ENCODE data around the gene DRD5.
"Not testable (repeated sequence)": the region's sequence is repeated elsewhere in the genome, so short reads cannot be mapped to it uniquely, and the experiment has no call there.

The DRD5 gene

DNA sequence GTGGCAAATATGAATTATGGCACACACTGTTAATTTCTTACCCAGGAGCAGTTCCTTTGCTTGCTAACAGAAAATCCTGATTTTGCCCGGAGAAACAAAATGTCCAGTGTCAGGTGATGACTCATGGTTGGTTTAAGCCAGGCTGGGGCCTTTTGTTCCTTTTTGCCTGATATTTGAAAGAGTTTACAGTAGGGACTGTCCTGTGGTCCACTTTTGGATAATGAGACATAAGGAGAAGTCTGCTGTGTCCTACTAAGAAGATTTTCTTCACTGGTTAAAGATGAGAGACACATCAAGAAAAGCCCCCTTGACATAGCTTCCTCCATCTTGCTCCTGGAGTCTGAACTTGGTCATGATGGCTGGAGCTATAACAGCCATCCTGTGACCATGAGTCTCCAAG is 12.1 kb upstream of the DRD5 start:
- H3K4me3 ChIP-seq (ENCODE audit: extremely low read depth, insufficient read depth, low read length, poor library complexity, severe bottlenecking) = no peak overlapping the region
- peaks cover 4% of the 10 kb centered on the region for H3K4me1 ChIP-seq (ENCODE audit: control insufficient read depth, insufficient read depth, low read length, poor library complexity, severe bottlenecking)
- H3K27ac ChIP-seq (ENCODE audit: low read depth, low read length, severe bottlenecking) = peak overlapping the region; percentile 41
- H3K36me3 ChIP-seq (ENCODE audit: control insufficient read depth, insufficient read depth, low read length) = no peaks in the 10 kb centered on the region
- WGBS, 2 experiments (ENCODE audit: insufficient coverage in 2 of 2) = 86% methylated on average over 1 of the region's 1 CpG; no CpG with 5 or more reads in 1 of the 2 experiments
- H3K9me3 ChIP-seq (ENCODE audit: control insufficient read depth, low read length) = no peaks in the 10 kb centered on the region

GRCh38 chr4:9771034-9771433 is 10.4 kb upstream of the DRD5 start:
- WGBS, 2 experiments (ENCODE audit: insufficient coverage in 2 of 2) = no CpG with 5 or more reads among the region's 1 CpG
- Histone ChIP-seq H3K4me3 (ENCODE audit: extremely low read depth, insufficient read depth, low read length, poor library complexity, severe bottlenecking) (no peak overlapping the region), H3K27ac (ENCODE audit: low read depth, low read length, severe bottlenecking) (no peak overlapping the region), H3K4me1 (ENCODE audit: control insufficient read depth, insufficient read depth, low read length, poor library complexity, severe bottlenecking) (peaks cover 4% of the 10 kb centered on the region), H3K9me3 (ENCODE audit: control insufficient read depth, low read length) (peaks cover 5% of the 10 kb centered on the region), H3K36me3 (ENCODE audit: control insufficient read depth, insufficient read depth, low read length) (no peaks in the 10 kb centered on the region)

DNA sequence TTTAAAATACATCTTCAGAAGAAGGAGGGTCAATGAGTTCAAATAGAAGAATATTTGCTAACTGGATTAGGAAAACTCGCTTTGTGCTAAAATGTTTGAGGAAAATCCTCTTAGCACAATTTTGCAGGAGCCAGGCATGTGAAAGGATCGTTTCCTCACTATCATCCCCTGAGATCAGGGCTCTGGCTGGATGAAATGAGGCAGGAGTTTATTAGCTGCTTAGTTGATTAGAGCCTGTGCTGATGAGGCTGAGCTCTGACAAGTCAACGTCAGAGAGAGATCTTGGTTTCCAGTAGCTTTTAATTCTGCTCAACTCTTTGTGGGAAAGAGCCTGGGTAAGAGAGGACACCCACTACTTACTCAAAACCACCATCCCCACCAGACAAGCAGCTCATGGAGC is 8.0 kb upstream of the DRD5 start:
- Histone ChIP-seq H3K36me3 (ENCODE audit: control insufficient read depth, insufficient read depth, low read length) (no peaks in the 10 kb centered on the region), H3K9me3 (ENCODE audit: control insufficient read depth, low read length) (peaks cover 5% of the 10 kb centered on the region), H3K4me3 (ENCODE audit: extremely low read depth, insufficient read depth, low read length, poor library complexity, severe bottlenecking) (no peak overlapping the region), H3K4me1 (ENCODE audit: control insufficient read depth, insufficient read depth, low read length, poor library complexity, severe bottlenecking) (peaks cover 4% of the 10 kb centered on the region), H3K27ac (ENCODE audit: low read depth, low read length, severe bottlenecking) (no peak overlapping the region)
- WGBS, 2 experiments (ENCODE audit: insufficient coverage in 2 of 2) = 67 to 75% methylated on average over 1 to 2 of the region's 3 CpGs

DNA sequence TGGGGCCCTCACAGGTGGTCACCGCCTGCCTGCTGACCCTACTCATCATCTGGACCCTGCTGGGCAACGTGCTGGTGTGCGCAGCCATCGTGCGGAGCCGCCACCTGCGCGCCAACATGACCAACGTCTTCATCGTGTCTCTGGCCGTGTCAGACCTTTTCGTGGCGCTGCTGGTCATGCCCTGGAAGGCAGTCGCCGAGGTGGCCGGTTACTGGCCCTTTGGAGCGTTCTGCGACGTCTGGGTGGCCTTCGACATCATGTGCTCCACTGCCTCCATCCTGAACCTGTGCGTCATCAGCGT is 652 bp downstream of the DRD5 start:
- 80 to 82% methylated on average over 22 of the region's 22 CpGs for WGBS, 2 experiments (ENCODE audit: insufficient coverage in 2 of 2)
- H3K27ac ChIP-seq (ENCODE audit: low read depth, low read length, severe bottlenecking) = no peak overlapping the region
- H3K4me1 ChIP-seq (ENCODE audit: control insufficient read depth, insufficient read depth, low read length, poor library complexity, severe bottlenecking) = peaks cover 2% of the 10 kb centered on the region
- no peaks in the 10 kb centered on the region for H3K36me3 ChIP-seq (ENCODE audit: control insufficient read depth, insufficient read depth, low read length)
- H3K9me3 ChIP-seq (ENCODE audit: control insufficient read depth, low read length) = no peaks in the 10 kb centered on the region
- no peak overlapping the region for H3K4me3 ChIP-seq (ENCODE audit: extremely low read depth, insufficient read depth, low read length, poor library complexity, severe bottlenecking)

- H3K27ac ChIP-seq (ENCODE audit: low read depth, low read length, severe bottlenecking); H3K4me3 ChIP-seq (ENCODE audit: extremely low read depth, insufficient read depth, low read length, poor library complexity, severe bottlenecking); H3K36me3 ChIP-seq (ENCODE audit: control insufficient read depth, insufficient read depth, low read length); H3K4me1 ChIP-seq (ENCODE audit: control insufficient read depth, insufficient read depth, low read length, poor library complexity, severe bottlenecking); H3K9me3 ChIP-seq (ENCODE audit: control insufficient read depth, low read length): not testable (repeated sequence)
- WGBS, 2 experiments (ENCODE audit: insufficient coverage in 2 of 2) = 77 to 88% methylated on average over 4 to 5 of the region's 5 CpGs
Measured at GRCh38 chr4:9785891-9786290, 4.5 kb downstream of the DRD5 start.

GRCh38 chr4:9792381-9792780 is 10.9 kb downstream of the DRD5 start:
- no peak overlapping the region for H3K27ac ChIP-seq (ENCODE audit: low read depth, low read length, severe bottlenecking)
- no peaks in the 10 kb centered on the region for H3K9me3 ChIP-seq (ENCODE audit: control insufficient read depth, low read length)
- no peaks in the 10 kb centered on the region for H3K4me1 ChIP-seq (ENCODE audit: control insufficient read depth, insufficient read depth, low read length, poor library complexity, severe bottlenecking)
- H3K4me3 ChIP-seq (ENCODE audit: extremely low read depth, insufficient read depth, low read length, poor library complexity, severe bottlenecking) = no peak overlapping the region
- WGBS, 2 experiments (ENCODE audit: insufficient coverage in 2 of 2) = 92 to 100% methylated on average over 1 to 2 of the region's 3 CpGs
- no peaks in the 10 kb centered on the region for H3K36me3 ChIP-seq (ENCODE audit: control insufficient read depth, insufficient read depth, low read length)

DNA sequence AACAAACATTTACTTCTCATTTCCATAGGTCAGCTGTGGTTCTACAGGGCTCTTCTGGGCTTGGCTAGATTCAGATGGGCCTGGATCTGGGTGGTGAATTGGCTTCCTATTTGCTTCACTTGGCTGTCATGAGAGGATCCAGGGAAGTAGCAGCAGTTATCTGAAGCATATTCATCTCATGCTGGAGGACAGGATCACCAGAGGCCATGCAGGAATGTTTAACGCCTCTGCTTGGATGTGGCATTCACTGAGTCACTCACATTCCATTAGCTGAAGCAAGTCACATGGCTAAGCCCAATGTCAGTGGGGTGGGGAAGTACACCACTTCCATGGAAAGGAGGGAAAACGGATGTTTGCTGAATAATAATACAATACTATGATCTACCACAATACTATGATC is 15.2 kb downstream of the DRD5 start:
- H3K27ac ChIP-seq (ENCODE audit: low read depth, low read length, severe bottlenecking); H3K4me1 ChIP-seq (ENCODE audit: control insufficient read depth, insufficient read depth, low read length, poor library complexity, severe bottlenecking); H3K36me3 ChIP-seq (ENCODE audit: control insufficient read depth, insufficient read depth, low read length); H3K4me3 ChIP-seq (ENCODE audit: extremely low read depth, insufficient read depth, low read length, poor library complexity, severe bottlenecking); H3K9me3 ChIP-seq (ENCODE audit: control insufficient read depth, low read length): not testable (repeated sequence)
- WGBS, 2 experiments (ENCODE audit: insufficient coverage in 2 of 2) = 80% methylated on average over 1 of the region's 2 CpGs; no CpG with 5 or more reads in 1 of the 2 experiments

DNA sequence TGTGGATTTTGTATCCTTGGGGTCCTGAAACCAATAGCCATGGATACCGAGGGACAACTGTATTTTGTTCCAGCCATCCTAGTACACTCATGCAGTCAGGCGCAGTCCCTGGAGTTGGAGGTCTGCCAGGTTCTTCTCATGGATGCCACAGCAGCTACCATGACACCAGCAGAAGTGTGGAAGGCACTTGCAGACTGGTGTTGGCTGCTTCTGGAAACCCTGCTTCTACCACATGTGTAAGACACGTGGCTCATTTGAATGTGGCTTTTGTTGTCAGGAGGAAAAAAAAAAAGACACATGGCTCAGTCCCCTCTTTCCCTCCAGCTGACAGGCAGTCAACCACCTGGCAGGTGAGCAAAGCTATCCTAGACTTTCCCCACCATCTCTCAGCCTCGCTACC is 19.4 kb downstream of the DRD5 start:
- no peaks in the 10 kb centered on the region for H3K9me3 ChIP-seq (ENCODE audit: control insufficient read depth, low read length)
- no peak overlapping the region for H3K27ac ChIP-seq (ENCODE audit: low read depth, low read length, severe bottlenecking)
- no peak overlapping the region for H3K4me3 ChIP-seq (ENCODE audit: extremely low read depth, insufficient read depth, low read length, poor library complexity, severe bottlenecking)
- H3K4me1 ChIP-seq (ENCODE audit: control insufficient read depth, insufficient read depth, low read length, poor library complexity, severe bottlenecking) = no peaks in the 10 kb centered on the region
- H3K36me3 ChIP-seq (ENCODE audit: control insufficient read depth, insufficient read depth, low read length) = no peaks in the 10 kb centered on the region
- 94 to 96% methylated on average over 2 to 3 of the region's 4 CpGs for WGBS, 2 experiments (ENCODE audit: insufficient coverage in 2 of 2)

- H3K9me3 ChIP-seq (ENCODE audit: control insufficient read depth, low read length) = no peaks in the 10 kb centered on the region
Measured at GRCh38 chr4:9804918-9805317, 23.5 kb downstream of the DRD5 start.

DNA sequence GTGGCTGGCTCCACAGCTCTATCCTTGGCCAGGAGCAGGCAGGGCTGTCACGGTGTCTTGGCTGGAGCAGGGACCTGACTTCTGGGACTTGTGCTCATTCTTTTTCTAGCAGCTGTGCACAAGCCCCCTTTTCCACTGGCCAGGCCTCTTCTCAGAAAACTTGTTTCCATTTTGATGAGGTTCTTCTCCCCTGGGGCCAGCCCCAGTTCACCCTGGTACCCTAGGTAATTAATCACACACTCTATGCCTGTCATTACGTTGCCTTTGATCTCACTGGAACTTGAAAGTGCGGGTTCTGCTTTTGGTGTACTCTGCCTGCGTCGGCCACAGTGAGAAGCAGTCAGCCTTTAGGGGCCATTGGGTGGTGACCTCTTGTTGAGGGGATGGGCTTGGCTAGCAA is 26.6 kb downstream of the DRD5 start:
- peaks cover 4% of the 10 kb centered on the region for H3K4me1 ChIP-seq (ENCODE audit: control insufficient read depth, insufficient read depth, low read length, poor library complexity, severe bottlenecking)
- 71 to 80% methylated on average over 1 to 2 of the region's 5 CpGs for WGBS, 2 experiments (ENCODE audit: insufficient coverage in 2 of 2)
- no peaks in the 10 kb centered on the region for H3K36me3 ChIP-seq (ENCODE audit: control insufficient read depth, insufficient read depth, low read length)
- no peak overlapping the region for H3K27ac ChIP-seq (ENCODE audit: low read depth, low read length, severe bottlenecking)
- no peak overlapping the region for H3K4me3 ChIP-seq (ENCODE audit: extremely low read depth, insufficient read depth, low read length, poor library complexity, severe bottlenecking)
- H3K9me3 ChIP-seq (ENCODE audit: control insufficient read depth, low read length) = no peaks in the 10 kb centered on the region

More at GRCh38 chr4:9804918-9805317, 23.5 kb downstream of the DRD5 start:
- 83 to 89% methylated on average over 5 of the region's 5 CpGs for WGBS, 2 experiments (ENCODE audit: insufficient coverage in 2 of 2)
- H3K27ac ChIP-seq (ENCODE audit: low read depth, low read length, severe bottlenecking) = no peak overlapping the region
- no peaks in the 10 kb centered on the region for H3K36me3 ChIP-seq (ENCODE audit: control insufficient read depth, insufficient read depth, low read length)
- no peak overlapping the region for H3K4me3 ChIP-seq (ENCODE audit: extremely low read depth, insufficient read depth, low read length, poor library complexity, severe bottlenecking)
- peaks cover 4% of the 10 kb centered on the region for H3K4me1 ChIP-seq (ENCODE audit: control insufficient read depth, insufficient read depth, low read length, poor library complexity, severe bottlenecking)

DNA sequence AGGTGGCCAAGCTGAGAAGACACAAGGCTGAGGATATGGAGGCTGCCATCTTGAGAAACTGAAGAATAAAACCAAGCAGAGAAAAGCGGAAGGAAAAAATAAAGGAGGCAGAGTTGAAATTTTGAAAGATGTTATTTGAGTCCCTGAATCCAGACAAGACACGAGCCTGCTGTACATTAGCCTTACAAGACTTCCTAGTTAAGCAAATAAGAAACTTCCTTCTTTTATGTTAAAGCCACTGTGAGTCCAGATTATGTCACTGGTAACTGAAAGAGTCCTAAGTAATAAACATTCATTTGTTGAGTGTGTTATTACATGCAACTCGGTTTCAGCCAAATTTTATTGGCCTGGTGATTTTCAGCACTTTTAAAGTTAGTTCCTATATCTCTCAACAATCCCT is 30.4 kb downstream of the DRD5 start:
- Histone ChIP-seq H3K4me3 (ENCODE audit: extremely low read depth, insufficient read depth, low read length, poor library complexity, severe bottlenecking) (no peak overlapping the region), H3K9me3 (ENCODE audit: control insufficient read depth, low read length) (no peaks in the 10 kb centered on the region), H3K4me1 (ENCODE audit: control insufficient read depth, insufficient read depth, low read length, poor library complexity, severe bottlenecking) (peaks cover 4% of the 10 kb centered on the region), H3K36me3 (ENCODE audit: control insufficient read depth, insufficient read depth, low read length) (no peaks in the 10 kb centered on the region), H3K27ac (ENCODE audit: low read depth, low read length, severe bottlenecking) (no peak overlapping the region)
- 83% methylated on average over 1 of the region's 3 CpGs; no CpG with 5 or more reads in 1 of the 2 experiments for WGBS, 2 experiments (ENCODE audit: insufficient coverage in 2 of 2)
